HG03095 (cell line): ENCODE measurements around the gene PISD.
"Not testable (repeated sequence)": the region's sequence is repeated elsewhere in the genome, so short reads cannot be mapped to it uniquely, and the experiment has no call there.

Experiments used
- ATAC-seq: cut with Tn5 transposase; IDR thresholded peaks from one replicate; pipeline ENCODE4 v1.9.1; 2021; ENCODE audit warnings: moderate library complexity; ENCODE audit not compliant: unreplicated experiment

Gene PISD

GRCh38 chr22:31611061-31611760 is 50.8 kb downstream of the PISD start:
- ATAC-seq: no peak

- ATAC-seq: no peak
Measured at GRCh38 chr22:31610611-31611010, 51.4 kb downstream of the PISD start.

GRCh38 chr22:31609716-31610115 is 52.3 kb downstream of the PISD start:
- ATAC-seq: no peak

- ATAC-seq: no peak
Measured at GRCh38 chr22:31607696-31608095, 54.3 kb downstream of the PISD start.

- ATAC-seq: no peak
Measured at GRCh38 chr22:31605851-31606585, 56.0 kb downstream of the PISD start.

GRCh38 chr22:31604746-31605705 is 57.0 kb downstream of the PISD start:
- ATAC-seq: no peak

GRCh38 chr22:31604137-31604705 is 57.8 kb downstream of the PISD start:
- no peak for ATAC-seq

- no peak for ATAC-seq
Measured at GRCh38 chr22:31603574-31603973, 58.4 kb downstream of the PISD start.

- ATAC-seq: no peak
Measured at GRCh38 chr22:31603081-31603525, 58.9 kb downstream of the PISD start.

- no peak for ATAC-seq
Measured at GRCh38 chr22:31602259-31602952, 59.6 kb downstream of the PISD start.

GRCh38 chr22:31595271-31595670 is 66.7 kb downstream of the PISD start:
- no peak for ATAC-seq

- ATAC-seq: not testable (repeated sequence)
Measured at GRCh38 chr22:31590161-31590560, 71.9 kb downstream of the PISD start.

- ATAC-seq: no peak
Measured at GRCh38 chr22:31588970-31589675, 72.9 kb downstream of the PISD start.

GRCh38 chr22:31586137-31586920 is 75.7 kb downstream of the PISD start:
- no peak for ATAC-seq

- ATAC-seq: no peak
Measured at GRCh38 chr22:31585161-31585859, 76.7 kb downstream of the PISD start.

- ATAC-seq: no peak
Measured at GRCh38 chr22:31584804-31585160, 77.2 kb downstream of the PISD start.

- no peak for ATAC-seq
Measured at GRCh38 chr22:31583861-31584485, 78.0 kb downstream of the PISD start.

- ATAC-seq: no peak
Measured at GRCh38 chr22:31579835-31580242, 82.2 kb downstream of the PISD start.
